Measurements from ENCODE around the gene SMIM22. TPM values are rescaled to one million over a fixed set of nuclear protein-coding genes. Genes with fewer than 3 reads are reported as not detected.

SMIM22 gene
- total and polyA plus RNA-seq, 12 donors = 0.73 TPM; not detected in 11

DNA sequence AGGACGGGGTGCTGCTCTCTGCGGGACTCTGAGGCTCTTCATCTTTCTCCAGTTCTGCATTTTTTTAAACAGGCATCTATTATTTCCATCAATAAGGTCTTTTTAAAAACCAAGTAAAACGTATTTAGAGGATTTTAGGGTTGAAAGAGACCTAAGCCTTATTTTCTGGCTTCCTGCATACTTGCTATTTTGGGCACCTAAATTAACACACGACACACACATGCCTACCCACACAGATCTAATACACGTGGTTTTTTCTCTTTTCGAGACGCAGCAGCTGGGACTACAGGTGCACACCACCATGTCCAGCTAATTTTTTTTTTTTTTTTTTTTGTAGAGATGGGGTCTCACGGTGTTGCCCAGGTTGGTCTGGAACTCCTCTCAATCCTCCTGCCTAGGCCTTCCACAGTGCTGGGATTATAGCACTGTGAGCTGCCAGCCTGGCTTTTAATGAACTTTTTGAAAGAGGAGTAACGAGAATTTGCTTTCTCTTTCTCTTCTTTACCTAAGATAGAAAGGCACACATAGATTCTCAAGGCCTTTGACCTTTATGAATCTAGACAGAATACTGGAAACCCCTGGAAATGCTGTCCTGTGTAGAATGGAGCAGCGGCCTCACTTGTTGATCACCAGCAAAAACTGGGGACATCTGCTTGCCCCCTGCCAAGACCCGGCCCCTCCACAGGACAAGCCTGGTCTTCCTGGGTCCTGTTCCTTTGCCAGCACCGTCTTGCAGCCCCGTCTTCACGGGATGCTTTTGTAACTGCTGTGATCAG lies 47.1 kb upstream of the SMIM22 start:
- no peaks in the 10 kb centered on the region for H3K27me3 ChIP-seq
- ATAC-seq (no peak), DNase-seq (no peak)
- H3K36me3 ChIP-seq = peaks cover 0 to 49% (median 24%) of the 10 kb centered on the region in 9 donors
- peaks cover 0 to 17% (median 4%) of the 10 kb centered on the region in 9 donors for H3K4me1 ChIP-seq
- H3K4me3 ChIP-seq = no peak overlapping the region
- TF ChIP-seq, protein P1, sequence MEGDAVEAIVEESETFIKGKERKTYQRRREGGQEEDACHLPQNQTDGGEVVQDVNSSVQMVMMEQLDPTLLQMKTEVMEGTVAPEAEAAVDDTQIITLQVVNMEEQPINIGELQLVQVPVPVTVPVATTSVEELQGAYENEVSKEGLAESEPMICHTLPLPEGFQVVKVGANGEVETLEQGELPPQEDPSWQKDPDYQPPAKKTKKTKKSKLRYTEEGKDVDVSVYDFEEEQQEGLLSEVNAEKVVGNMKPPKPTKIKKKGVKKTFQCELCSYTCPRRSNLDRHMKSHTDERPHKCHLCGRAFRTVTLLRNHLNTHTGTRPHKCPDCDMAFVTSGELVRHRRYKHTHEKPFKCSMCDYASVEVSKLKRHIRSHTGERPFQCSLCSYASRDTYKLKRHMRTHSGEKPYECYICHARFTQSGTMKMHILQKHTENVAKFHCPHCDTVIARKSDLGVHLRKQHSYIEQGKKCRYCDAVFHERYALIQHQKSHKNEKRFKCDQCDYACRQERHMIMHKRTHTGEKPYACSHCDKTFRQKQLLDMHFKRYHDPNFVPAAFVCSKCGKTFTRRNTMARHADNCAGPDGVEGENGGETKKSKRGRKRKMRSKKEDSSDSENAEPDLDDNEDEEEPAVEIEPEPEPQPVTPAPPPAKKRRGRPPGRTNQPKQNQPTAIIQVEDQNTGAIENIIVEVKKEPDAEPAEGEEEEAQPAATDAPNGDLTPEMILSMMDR (IDR thresholded peaks at IDR 0.05) = no peak
- 82 to 84% methylated on average over 14 of the region's 14 CpGs for WGBS, 2 donors
- intact Hi-C loops (cut with DNase I) = no loop called here
- no peak overlapping the region for H3K27ac ChIP-seq
- H3K9me3 ChIP-seq = no peaks in the 10 kb centered on the region

GRCh38 chr16:4748682-4749411 lies 46.3 kb upstream of the SMIM22 start:
- H3K4me1 ChIP-seq = peaks cover 0 to 14% (median 0%) of the 10 kb centered on the region in 9 donors
- no peaks in the 10 kb centered on the region for H3K27me3 ChIP-seq
- peaks cover 0 to 57% (median 29%) of the 10 kb centered on the region in 9 donors for H3K36me3 ChIP-seq
- ATAC-seq (no peak), DNase-seq (no peak)
- WGBS, 2 donors = 89% methylated on average over 16 of the region's 16 CpGs
- TF ChIP-seq, protein P1 (IDR thresholded peaks at IDR 0.05) = no peak
- no peaks in the 10 kb centered on the region for H3K9me3 ChIP-seq
- intact Hi-C loops (cut with DNase I) = no loop called here
- H3K27ac ChIP-seq = no peak overlapping the region
- no peak overlapping the region for H3K4me3 ChIP-seq

DNA sequence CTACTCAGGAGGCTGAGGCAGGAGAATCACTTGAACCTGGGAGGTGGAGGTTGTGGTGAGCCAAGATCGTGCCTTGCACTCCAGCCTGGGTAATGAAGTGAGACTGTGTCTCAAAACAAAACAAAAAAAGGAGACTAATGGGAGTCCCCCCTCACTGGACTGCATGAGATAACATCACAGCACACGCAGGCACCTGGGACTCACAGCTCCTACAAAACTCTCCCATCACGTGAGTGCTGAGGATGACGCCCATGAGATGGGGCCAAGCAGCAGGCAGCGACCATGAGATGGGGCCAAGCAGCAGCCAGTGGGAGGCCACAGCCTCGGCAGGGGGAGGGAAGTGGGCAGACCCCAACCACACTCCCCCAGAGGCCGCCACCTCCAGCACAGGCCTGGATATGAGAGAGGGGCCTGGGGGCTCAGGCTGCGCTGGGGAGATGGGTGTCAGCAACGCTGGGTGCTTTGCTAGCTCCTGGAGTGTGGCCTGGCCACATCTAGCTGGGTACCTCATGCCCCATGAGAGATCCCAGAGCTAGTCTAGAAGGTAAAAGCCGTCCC lies 45.4 kb upstream of the SMIM22 start:
- H3K9me3 ChIP-seq = peaks cover 0 to 2% (median 0%) of the 10 kb centered on the region in 11 donors
- H3K4me3 ChIP-seq = no peak overlapping the region
- no peaks in the 10 kb centered on the region for H3K27me3 ChIP-seq
- ATAC-seq (no peak), DNase-seq (no peak)
- peaks cover 0 to 14% (median 0%) of the 10 kb centered on the region in 9 donors for H3K4me1 ChIP-seq
- TF ChIP-seq, protein P1 (IDR thresholded peaks at IDR 0.05) = no peak
- intact Hi-C loops (cut with DNase I) = no loop called here
- peaks cover 0 to 66% (median 36%) of the 10 kb centered on the region in 9 donors for H3K36me3 ChIP-seq
- 85 to 92% methylated on average over 10 of the region's 10 CpGs for WGBS, 2 donors
- H3K27ac ChIP-seq = no peak overlapping the region

- peaks cover 0 to 14% (median 0%) of the 10 kb centered on the region in 9 donors for H3K4me1 ChIP-seq
- H3K4me3 ChIP-seq = no peak overlapping the region
- H3K36me3 ChIP-seq = peaks cover 0 to 77% (median 47%) of the 10 kb centered on the region in 9 donors
- H3K27ac ChIP-seq = no peak overlapping the region
- 89 to 91% methylated on average over 8 of the region's 8 CpGs for WGBS, 2 donors
- ATAC-seq = no peak
- H3K27me3 ChIP-seq = no peaks in the 10 kb centered on the region
- no peak for DNase-seq
- peaks cover 0 to 7% (median 0%) of the 10 kb centered on the region in 11 donors for H3K9me3 ChIP-seq
- intact Hi-C loops (cut with DNase I) = no loop called here
- TF ChIP-seq, protein P1 (IDR thresholded peaks at IDR 0.05) = no peak
These were observed 44.3 kb upstream of the SMIM22 start for GRCh38 chr16:4750896-4751295.

All from heart right ventricle (tissue), 16 donors.